Stimulated activated CD8-positive, alpha-beta memory T cell treated with anti-CD3 and anti-CD28 coated beads, Interleukin-15, amount 100 ng/mL, for 24 hours (primary cell): ENCODE results near the gene SPINDOC.
"Not testable (repeated sequence)": the region's sequence is repeated elsewhere in the genome, so short reads cannot be mapped to it uniquely, and the experiment has no call there.

ENCODE experiments used
- DNase-seq: peaks from one replicate; pipeline ENCODE4 v3.0.0-alpha.2; 2020; ENCODE audit warnings: low read depth

Gene SPINDOC, protein sequence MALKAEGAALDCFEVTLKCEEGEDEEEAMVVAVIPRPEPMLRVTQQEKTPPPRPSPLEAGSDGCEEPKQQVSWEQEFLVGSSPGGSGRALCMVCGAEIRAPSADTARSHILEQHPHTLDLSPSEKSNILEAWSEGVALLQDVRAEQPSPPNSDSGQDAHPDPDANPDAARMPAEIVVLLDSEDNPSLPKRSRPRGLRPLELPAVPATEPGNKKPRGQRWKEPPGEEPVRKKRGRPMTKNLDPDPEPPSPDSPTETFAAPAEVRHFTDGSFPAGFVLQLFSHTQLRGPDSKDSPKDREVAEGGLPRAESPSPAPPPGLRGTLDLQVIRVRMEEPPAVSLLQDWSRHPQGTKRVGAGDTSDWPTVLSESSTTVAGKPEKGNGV

DNA sequence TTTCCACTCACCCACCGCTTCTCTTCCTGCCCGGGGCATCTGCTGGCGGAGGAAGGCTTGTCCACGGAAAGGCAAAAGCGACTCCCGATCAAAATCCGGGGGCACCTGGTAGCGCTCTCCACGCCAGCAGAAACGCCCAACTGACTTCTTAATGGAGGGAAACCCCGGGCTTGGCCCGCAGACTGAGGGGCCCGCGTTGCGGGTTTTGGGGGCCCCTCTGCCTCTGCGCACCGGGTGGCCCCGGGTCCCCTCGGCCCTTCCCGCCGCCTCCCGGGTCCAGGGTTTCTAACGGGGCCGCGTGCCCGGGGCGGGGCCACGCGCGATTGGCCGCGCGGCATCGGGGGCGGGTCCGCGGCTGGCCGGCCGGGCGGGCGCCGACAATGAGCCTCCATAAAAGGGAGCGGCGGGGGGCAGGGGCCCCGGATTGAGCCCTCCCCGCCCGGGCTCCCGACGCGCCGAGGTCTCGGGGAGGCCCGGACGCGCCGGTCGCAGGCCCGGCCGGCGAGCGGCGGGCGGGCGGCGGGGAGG is at the start of gene SPINDOC:
TSS of gene SPINDOC (plus strand) at position 422 of the 528 bp plus-strand sequence. CDS start 231 bp downstream, outside the sequence.
- peak; percentile 46 for DNase-seq

DNA sequence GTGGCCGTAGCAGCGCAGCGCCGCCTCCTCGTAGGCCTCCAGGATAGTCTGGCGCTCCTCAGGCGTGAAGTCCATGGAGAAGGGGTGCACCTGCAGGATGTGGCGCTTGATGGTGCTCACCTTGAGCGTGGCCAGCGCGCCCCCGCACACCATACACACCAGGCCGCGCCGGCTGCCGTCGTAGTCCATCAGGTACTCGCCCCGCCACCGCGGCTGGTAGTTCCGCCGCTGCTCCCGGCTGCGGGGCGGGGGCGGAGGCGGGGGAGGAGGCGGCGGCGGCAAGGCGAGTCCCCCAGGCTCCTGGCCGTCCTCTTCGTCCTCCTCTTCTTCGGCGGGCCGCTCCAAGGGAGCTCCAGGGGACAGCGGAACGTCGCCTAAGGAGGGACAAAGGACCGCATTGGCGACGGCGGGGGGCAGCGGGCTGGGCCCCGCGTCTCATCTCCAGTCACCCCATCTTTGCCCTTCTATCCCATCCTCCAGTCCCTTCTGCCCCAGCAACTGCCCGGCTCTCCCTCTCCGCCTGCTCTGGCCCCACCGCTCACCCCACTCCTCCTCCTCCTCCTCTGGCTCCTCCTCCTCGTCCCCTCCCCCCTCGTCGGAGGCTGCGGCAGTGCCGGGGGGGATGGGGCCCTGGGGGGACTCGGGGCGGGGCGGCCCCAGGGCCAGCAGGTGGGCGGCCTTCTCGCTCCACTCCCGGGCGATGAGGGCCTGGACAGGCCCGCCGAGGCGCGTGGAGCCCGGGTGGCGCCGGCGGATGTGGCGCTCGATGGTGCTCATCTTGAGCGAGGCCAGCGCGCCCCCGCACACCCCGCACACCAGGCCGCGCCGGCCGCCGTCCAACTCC is 49.5 kb upstream of the SPINDOC start:
- DNase-seq = no peak

DNA sequence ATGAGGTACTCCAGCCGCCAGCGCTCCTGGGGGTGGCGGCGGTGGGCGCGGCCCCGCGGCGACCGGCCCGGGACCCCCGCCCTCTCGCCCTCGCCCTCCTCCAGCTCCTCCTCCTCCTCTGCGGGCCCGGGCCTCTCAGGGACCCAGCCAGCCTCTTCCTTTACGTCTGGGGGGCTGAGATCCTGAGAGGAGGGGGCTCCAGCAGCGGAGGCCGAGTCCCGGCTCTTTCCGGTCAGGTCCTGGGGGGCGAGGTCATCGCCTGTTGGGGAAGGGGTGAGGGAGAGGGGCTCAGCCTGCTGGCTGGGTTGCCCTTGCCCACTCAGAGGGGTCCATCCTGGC is 48.9 kb upstream of the SPINDOC start:
- no peak for DNase-seq

DNA sequence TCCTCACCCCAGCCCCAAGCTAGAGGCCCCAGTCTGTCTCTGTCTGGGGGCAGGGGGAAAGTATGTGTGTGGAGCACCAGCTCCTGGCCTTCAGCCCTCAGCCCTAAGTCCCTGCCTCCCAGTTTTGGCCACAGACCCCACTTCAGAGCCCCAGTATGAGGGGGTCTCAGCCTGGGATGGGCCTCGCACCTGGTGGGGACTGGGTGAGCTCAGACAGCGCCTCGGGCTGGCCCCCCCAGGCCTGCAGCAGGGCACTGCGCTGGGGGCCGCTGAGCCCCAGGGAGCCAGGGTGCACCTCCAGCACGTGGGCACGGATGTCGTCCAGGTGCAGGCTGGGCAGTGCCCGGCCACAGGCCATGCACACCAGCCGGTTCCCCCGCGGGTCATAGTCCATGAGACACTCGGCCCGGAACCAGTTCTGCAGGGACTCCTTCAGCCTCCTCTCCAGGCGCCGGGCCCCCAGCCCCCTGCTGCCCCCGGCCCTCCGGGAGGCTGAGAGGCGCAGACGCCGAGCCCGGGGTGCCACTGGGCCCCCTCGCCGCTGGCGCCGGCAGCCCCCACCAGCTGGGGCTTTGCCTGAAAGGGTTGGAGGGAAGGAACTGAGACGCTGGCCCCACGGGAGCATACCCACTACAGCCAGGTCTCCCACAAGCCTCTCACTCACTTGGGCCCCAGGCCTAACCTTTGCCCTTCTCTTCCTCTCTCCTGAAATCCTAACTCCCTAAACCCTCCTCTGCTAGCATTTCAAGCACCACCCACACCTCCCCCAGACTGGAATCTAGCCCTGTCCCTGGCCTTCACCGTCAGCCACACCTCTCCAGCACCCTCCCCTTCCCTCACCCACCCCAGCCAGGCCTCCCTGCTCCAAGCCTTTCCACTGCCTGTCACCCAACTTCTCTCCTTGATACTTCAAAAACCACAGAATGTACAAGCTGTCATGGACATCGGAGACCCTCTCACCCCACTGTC is 48.3 kb upstream of the SPINDOC start:
- no peak for DNase-seq

DNA sequence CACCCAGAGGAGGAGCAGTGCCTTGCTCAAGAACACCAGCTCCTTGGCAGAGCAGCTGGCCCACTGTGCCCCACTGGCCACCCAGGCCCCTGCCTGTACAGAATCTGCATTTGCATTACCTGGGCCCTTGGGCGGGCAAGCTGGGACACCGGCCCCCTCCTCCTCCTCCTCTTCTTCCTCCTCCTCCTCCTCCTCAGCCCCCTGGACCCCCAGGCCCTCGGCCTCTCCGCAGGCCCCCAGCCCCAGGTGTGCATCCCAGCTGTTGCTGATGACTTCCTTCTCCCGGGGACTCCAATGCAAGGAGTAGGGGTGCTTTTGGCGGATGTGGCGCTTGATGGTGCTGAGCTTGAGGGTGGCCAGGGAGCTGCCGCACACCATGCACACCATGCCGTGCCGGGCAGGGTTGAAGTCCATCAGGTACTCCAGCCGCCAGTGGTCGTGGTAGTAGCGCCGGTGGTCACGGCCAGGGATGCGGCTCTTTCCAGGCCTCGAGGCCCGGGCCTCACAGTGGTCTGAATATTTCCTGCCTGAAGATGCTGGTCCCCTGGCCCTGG is 47.5 kb upstream of the SPINDOC start:
- DNase-seq = no peak

DNA sequence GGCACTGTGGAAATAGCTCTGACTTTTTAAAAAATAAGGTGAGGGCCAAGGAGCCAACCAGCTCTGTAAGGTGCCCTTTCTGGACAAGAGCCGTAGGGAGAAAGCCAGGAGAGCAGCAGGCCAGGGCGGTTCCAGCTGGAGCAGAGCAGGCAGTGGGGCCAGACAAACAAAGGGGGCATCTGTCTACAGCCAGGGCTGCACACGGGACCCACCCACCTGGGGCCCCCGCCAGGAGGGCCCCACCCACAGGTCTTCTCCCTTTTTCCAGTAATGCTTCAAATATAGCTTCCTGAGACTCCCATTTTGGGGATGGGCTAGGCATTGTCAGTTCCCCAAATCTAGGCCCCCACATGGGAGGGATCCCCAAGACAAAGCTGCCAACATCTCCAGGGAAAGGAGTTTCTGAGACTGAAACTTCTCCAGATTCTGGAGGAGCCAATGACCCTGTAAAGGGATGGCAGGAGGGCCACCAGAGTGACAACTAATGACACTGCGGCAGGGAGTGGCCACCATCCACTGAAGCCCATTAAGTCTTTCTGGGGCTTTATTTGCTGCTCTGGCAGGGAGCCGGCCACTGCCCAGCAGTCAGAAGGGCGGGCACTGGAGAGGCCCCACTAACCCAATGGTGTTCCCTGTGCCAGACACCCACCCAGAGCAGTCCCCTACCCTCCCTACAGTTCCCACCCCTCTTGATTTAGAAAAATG is 46.6 kb upstream of the SPINDOC start:
- DNase-seq = no peak

DNA sequence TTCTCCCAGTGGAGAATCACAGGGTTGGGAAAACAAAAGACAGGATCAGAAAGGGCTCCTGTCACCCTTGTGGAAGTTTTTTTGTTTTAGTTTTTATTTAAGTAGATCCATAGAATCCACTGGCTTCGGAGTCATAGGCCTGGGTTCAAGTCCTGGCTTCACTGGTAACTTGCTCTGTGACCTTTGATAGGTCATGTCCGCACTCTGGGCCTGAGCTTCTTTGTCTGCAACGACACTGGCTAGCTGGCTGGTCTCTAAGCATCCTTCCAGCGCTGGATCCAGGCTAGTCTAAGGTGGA is 46.0 kb upstream of the SPINDOC start:
- DNase-seq = no peak

DNA sequence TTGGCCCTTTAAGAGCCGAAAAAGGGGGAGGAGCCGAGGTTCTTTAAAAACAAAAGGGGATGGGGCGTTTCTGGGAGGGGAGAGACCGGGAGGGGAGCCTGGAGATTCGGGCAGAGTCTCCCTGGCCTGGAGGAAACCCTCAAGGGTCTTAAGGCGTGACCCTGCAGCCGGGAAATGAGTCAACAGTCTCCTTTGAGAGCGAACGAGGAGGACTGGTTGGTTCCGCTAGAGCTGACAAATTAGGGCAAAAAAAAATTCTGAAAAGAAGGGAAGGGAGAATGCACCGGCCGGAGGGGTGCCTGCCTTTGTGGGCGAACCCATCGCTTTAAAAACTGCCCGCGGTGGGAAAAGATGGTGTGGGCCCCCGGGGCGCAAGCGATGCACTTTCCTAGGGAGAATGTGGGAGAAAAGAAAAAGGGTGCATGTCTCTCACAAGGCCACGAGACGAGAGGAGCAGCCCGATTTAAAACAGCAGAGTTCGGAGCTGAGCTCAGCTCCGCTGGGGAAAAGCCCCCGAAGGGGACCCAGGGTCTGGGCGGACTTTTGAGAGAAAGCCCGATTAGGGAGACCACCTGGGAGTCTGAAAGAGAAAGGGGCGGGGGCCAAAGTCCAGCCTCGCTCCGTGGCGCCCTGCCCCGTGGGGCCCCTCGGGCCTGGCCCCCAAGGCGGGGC is 45.6 kb upstream of the SPINDOC start:
- no peak for DNase-seq

DNA sequence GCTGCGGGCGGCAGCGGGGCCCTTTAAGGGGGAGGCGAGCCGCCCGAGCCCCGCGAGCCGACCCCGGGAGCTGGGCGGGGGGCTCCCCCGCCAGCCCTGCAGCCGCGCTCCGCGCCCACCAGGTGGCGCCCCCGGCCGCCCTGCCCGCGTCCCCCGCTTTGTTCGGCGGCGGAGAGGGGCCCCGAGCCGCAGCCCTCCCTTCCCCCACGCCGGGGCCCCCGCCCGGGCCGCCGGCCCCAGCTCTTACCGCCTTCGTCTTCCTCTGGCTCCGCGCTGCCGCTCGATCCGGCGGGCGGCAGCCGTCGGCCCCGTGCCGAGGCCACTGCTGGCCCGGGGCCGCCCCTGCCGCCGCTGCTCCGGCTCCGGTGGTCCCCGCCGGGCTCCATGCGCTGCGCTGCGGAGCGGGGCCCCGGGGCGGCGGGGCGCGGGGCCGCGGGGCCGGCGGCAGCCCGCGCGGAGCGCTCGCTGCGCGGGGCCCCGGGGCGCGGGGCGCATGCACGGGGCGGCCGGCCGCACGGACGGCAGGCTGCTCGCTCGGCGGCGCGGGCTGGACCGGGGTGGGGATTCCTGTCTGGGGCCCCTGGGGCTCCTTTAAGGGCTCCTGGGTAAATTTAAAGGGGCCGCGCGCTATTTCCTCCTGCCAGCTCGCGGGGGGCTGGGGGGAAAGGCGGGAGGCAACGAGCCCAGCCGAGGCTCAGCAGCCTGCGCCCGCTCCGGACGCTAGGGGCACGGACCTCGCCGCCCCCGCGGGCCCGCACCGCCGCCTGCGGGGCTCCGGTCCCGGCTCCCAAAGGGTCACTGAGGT is 44.8 kb upstream of the SPINDOC start, which contains the start of gene ZFTA:
TSS of gene ZFTA (minus strand) at position 539 of the 805 bp plus-strand sequence. CDS start at position 386, 153 bp downstream.
- peak; percentile 43 for DNase-seq

DNA sequence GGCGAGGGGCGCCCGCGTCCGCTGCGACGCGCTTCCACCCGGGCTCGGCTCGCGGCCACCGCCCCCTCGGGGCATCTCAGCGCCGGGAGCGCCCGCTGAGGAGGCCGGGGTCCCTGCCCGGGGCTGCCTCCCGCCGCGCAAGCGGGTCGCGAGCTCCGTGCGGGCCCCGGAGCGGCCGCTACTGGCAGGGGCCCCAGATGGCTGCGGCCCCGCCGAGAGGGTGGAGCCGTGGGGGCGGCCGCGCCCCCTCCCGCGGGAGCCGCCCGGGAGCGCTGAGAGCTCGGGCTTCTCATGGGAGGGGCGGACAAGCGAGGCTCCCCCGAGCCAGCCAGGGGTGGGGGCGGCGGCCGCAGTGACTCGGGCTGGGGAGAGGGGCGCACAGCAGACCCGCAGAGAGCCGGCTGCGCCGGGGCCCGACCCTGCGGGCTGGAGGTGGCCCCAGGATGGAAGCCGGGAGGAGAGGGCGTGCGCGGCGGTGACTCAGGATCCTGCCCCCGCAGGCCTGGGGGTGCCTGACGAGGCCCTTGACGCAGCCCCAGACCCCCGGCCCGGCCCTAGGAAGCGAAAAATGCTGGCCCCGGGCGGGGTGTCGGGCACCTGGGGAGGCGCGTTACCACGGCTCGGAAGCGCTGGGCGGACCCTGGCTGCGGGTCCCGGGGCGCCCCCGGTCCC is 44.1 kb upstream of the SPINDOC start:
- no peak for DNase-seq

DNA sequence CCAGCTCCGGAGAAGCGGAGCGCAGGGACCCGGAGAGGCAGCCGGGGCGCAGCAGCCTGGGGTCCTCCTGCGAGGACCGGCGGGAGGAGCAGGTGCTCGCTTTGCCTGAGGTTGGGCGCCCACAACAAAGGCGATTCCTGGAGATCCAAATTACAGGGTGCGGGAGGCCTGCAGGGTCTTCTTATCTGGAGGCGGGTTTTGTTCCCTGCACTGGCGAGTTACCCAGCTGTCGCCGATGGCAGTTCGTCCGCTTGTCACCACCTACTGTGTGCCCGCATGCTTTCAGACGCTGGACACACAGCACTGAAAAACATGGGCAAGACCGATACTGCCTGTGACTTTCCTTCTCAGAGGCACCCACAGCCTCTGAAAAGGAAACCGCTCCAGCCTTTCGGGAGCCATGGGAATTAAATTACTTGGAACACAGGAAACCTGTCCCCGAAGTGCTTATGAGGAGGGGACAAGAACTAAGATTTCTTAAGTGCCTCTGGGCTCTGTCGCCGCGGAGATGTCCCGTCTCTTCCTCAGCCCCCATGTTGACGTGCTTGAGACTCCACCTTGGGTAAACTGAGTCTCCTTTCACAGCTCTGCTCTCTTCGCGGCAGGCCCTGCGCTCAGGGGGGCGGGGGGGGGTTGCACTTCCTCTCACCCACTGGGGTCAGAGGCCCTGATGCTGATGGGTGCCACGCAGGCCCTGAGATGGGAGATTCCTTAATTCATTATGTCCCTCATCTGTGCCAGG is 43.4 kb upstream of the SPINDOC start:
- DNase-seq = no peak

DNA sequence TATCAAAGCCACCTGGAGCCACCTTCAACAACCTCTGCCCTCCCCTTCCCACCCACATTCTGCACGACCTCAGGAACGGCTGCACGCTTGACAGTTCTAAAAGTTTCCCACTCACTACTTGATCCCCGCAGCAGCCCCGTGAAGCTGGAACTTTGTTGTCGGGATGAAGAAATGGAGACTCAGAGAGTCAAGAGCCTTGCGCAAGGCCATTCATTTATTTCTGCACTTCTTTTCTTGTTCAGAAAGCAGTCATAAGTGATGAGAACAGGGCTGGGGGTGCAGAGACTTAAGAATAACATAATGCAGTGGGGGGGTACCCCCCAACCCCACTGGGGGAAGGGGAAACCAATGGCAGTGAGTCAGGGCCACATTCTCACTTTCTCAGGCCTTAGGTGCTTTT is 42.5 kb upstream of the SPINDOC start:
- no peak for DNase-seq

DNA sequence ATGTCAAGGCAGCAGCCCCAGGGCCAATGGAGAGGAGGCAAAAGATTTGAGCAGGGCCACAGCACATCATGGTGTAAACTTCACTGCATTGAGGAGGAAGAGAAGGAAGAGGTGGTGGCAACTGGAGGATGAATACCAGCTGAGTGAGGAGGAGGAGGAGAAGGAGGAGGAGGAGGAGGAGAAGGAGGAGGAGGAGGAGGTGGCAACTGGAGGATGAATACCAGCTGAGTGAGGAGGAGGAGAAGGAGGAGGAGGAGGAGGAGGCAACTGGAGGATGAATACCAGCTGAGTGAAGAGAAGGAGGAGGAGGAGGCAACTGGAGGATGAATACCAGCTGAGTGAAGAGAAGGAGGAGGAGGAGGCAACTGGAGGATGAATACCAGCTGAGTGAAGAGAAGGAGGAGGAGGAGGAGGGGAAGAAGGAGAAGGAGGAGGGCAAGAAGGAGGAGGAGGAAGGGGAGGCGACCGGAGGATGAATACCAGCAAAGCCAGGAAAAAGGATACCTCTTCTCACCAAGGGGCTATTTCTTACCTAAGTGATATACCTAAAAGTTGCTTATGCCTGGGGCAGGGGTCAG is 41.4 kb upstream of the SPINDOC start:
- not testable (repeated sequence) for DNase-seq

DNA sequence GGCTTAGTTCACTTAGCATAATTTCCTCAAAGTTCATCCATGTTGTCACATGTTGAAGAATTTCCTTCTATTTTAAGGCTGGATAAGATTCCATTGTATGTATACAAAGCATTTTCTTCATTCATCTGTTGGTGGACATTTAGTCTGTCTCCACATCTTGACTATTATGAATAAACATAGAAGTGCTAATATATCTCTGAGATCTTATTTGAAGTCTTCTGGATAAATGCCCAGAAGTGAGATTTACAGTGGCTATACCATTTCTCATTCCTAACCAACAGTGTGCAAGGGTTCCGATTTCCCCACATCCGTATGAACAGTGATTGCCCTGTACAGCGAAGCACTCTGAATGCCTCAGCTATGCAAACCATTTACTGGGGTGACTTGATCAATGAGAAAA is 38.1 kb upstream of the SPINDOC start:
- no peak for DNase-seq

DNA sequence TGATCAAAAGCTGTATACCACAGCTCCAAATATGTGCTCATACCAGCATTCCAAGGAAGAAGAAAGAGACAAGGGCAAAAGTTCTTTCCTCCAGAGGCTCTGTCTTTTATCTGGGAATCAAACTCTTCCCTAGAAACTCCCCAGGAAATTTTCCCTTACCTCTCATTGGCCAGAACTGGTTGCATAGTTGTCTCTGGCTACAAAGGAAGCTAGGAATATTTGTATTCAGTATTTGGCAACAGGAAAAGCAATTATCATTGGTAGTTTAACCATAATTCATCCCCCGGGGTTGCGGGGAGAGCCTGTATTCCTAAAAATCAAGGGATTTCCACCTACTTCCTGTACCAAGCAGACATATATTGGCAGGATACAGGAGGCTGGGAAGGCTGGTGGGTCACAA is 34.2 kb upstream of the SPINDOC start:
- DNase-seq = no peak

DNA sequence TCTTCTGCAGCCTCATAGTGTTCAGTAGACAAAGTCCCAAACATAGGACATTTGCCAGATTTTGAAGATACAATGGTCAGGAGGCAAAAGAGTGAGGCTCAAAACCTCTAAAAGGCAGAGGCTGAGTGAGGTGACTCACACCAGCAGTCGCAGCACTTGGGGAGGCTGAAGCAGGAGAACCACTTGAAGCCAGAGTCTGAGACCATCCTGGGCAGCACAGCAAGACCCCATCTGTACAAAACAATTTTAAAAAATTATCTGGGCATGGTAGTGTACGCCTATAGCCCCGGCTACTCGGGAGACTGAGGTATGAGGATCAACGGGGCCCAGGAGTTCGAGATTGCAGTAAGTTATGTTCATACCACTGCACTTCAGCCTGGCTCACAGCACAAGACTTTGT is 30.5 kb upstream of the SPINDOC start:
- DNase-seq = no peak

DNA sequence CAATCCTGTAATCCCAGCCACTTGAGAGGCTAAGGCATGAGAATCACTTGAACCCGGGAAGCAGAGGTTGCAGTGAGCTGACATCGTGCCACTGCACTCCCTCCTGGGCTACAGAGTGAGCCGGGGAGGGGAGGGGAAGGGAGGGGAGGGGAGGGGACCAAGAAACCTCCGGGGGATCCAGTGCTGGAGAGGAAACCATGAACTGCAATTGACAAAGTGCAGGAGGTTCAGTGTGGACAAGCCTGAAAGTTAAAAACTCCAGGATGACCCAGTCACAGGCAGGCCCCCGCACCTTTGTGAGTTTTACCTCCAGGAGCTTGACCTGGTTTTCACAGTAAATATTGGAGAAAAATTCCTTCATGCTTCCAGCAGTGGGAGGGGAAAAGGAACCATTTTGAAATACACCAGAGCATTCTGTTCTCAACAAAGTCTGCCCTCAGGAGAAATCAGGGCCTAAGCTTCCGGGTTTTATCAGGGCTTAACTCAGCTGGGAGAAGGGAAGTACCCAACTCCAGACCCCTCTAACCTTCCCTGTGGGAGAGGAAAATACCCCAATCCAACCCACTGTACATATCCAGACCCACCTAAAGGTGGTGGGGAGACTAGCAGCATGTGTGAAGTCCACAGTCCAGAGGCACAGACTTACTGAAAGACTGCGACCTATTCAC is 29.2 kb upstream of the SPINDOC start:
- DNase-seq = no peak
